Retinal pigment epithelial cell (primary cell): ENCODE data around the gene DIRAS3.

Experiments
- DNase-seq: peaks from one replicate; pipeline ENCODE4 v3.0.0-alpha.2; 2010; ENCODE audit warnings: low read depth
- H3K4me3 ChIP-seq: 2 replicates; pipeline ENCODE4 v1.5.1; 2011; ENCODE audit warnings: mild to moderate bottlenecking, low read length, control low read depth, moderate library complexity
- CTCF ChIP-seq: conservative IDR thresholded peaks from 2 replicates; pipeline ENCODE4 v1.5.1; 2011; ENCODE audit warnings: low read depth, low read length, control low read depth, inconsistent platforms

DIRAS3 gene

GRCh38 chr1:68028566-68028965, 21.9 kb downstream of the DIRAS3 start:
- DNase-seq: no peak
- H3K4me3 ChIP-seq: no peak overlapping the region
- no peak for TF ChIP-seq CTCF

- no peak for DNase-seq
- H3K4me3 ChIP-seq: no peak overlapping the region
- TF ChIP-seq CTCF: no peak
Measured at GRCh38 chr1:68024635-68025338, 25.6 kb downstream of the DIRAS3 start.

GRCh38 chr1:68016381-68016780, 34.0 kb downstream of the DIRAS3 start:
- no peak for TF ChIP-seq CTCF
- DNase-seq: no peak
- no peak overlapping the region for H3K4me3 ChIP-seq

- H3K4me3 ChIP-seq: no peak overlapping the region
- no peak for TF ChIP-seq CTCF
- no peak for DNase-seq
Measured at GRCh38 chr1:68015971-68016370, 34.5 kb downstream of the DIRAS3 start.

- no peak for DNase-seq
- TF ChIP-seq CTCF: no peak
- no peak overlapping the region for H3K4me3 ChIP-seq
Measured at GRCh38 chr1:68015369-68015768, 35.1 kb downstream of the DIRAS3 start.

GRCh38 chr1:68013351-68013750, 37.1 kb downstream of the DIRAS3 start:
- TF ChIP-seq CTCF: no peak
- H3K4me3 ChIP-seq: no peak overlapping the region
- no peak for DNase-seq

GRCh38 chr1:68011657-68012375, 38.6 kb downstream of the DIRAS3 start:
- no peak overlapping the region for H3K4me3 ChIP-seq
- DNase-seq: no peak
- TF ChIP-seq CTCF: no peak
